ENCODE measurements around the gene LILRB2. TPM values are rescaled to one million over a fixed set of nuclear protein-coding genes. Genes with fewer than 3 reads are reported as not detected.

Gene LILRB2
- total RNA-seq, 2 donors from 2014 or later = 0.78 to 1.3 TPM

DNA sequence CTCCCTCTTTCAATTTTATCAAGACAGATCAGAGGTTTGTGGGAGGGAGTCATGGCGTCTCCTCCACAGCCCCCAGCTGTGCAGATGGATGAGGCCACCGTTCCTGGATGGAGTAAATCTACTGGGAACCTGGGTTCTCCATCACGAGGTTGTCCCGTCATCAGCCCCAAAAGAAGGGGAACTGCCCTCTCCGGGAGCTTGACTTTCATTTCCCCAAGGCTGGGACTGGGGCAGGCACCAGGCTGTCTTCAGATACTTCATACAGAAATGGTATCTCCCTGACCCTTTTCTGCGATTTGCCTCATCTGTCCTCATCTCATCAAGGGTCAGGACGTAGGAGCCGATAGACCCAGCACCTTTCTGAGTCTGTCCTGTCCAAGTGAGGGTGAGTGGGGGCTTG is 9.8 kb downstream of the LILRB2 start:
- 42 to 57% methylated on average over 8 of the region's 8 CpGs for WGBS, 2 donors
- DNase-seq = peak in 1 of 4 donors; percentile 56
- intact Hi-C loops (cut with DNase I) = no loop called here

GRCh38 chr19:54268936-54269335 is 12.0 kb downstream of the LILRB2 start:
- Histone ChIP-seq H3K27me3 (no peaks in the 10 kb centered on the region), H3K9me3 (no peaks in the 10 kb centered on the region), H3K4me1 (no peaks in the 10 kb centered on the region), H3K36me3 (replicated peaks in 1 of 2; ENCODE audit: insufficient read depth in 1 of 2, low read depth in 2 of 2) (no peaks in the 10 kb centered on the region), H3K4me3 (no peak overlapping the region), H3K27ac (no peak overlapping the region)
- 32 to 35% methylated on average over 2 of the region's 2 CpGs for WGBS, 2 donors
- TF ChIP-seq POLR2A (IDR thresholded peaks at IDR 0.05) = no peak
- no peak for TF ChIP-seq CTCF (IDR thresholded peaks at IDR 0.05)
- ATAC-seq (no peak), DNase-seq (no peak)
- intact Hi-C loops (cut with DNase I) = no loop called here

More for the DNA sequence above, 9.8 kb downstream of the LILRB2 start:
- Histone ChIP-seq H3K4me1 (no peaks in the 10 kb centered on the region), H3K36me3 (replicated peaks in 1 of 2; ENCODE audit: insufficient read depth in 1 of 2, low read depth in 2 of 2) (no peaks in the 10 kb centered on the region), H3K9me3 (no peaks in the 10 kb centered on the region), H3K4me3 (no peak overlapping the region), H3K27ac (peak overlapping the region in 1 of 4 donors; percentile 25), H3K27me3 (no peaks in the 10 kb centered on the region)
- TF ChIP-seq POLR2A (IDR thresholded peaks at IDR 0.05) (peak in 1 of 3 donors; percentile 9), CTCF (IDR thresholded peaks at IDR 0.05) (no peak)
- no peak for ATAC-seq

GRCh38 chr19:54266133-54266532 is 14.8 kb downstream of the LILRB2 start:
- ATAC-seq = peak; percentile 74
- no peak overlapping the region for H3K4me3 ChIP-seq

GRCh38 chr19:54262470-54262869 is 18.4 kb downstream of the LILRB2 start:
- intact Hi-C loops (cut with DNase I) = no loop called here
- Histone ChIP-seq H3K4me1 (no peaks in the 10 kb centered on the region), H3K4me3 (no peak overlapping the region), H3K27ac (no peak overlapping the region), H3K36me3 (replicated peaks in 1 of 2; ENCODE audit: insufficient read depth in 1 of 2, low read depth in 2 of 2) (no peaks in the 10 kb centered on the region), H3K9me3 (no peaks in the 10 kb centered on the region), H3K27me3 (no peaks in the 10 kb centered on the region)
- no peak for ATAC-seq
- WGBS, 2 donors = 56 to 77% methylated on average over 2 of the region's 2 CpGs
- no peak for DNase-seq
- TF ChIP-seq POLR2A (IDR thresholded peaks at IDR 0.05) (no peak), CTCF (IDR thresholded peaks at IDR 0.05) (no peak)

More at GRCh38 chr19:54266133-54266532, 14.8 kb downstream of the LILRB2 start:
- TF ChIP-seq CTCF (IDR thresholded peaks at IDR 0.05) = peak; percentile 41 to 78 (median 74)
- no peak for TF ChIP-seq POLR2A (IDR thresholded peaks at IDR 0.05)
- intact Hi-C loops (cut with DNase I) = no loop called here
- H3K36me3 ChIP-seq (replicated peaks in 1 of 2; ENCODE audit: insufficient read depth in 1 of 2, low read depth in 2 of 2) = no peaks in the 10 kb centered on the region
- H3K27me3 ChIP-seq = no peaks in the 10 kb centered on the region
- peak; percentile 80 to 88 (median 83) for DNase-seq
- H3K9me3 ChIP-seq = no peaks in the 10 kb centered on the region
- no peaks in the 10 kb centered on the region for H3K4me1 ChIP-seq
- 4 to 13% methylated on average over 4 to 6 of the region's 6 CpGs for WGBS, 2 donors
- no peak overlapping the region for H3K27ac ChIP-seq

DNA sequence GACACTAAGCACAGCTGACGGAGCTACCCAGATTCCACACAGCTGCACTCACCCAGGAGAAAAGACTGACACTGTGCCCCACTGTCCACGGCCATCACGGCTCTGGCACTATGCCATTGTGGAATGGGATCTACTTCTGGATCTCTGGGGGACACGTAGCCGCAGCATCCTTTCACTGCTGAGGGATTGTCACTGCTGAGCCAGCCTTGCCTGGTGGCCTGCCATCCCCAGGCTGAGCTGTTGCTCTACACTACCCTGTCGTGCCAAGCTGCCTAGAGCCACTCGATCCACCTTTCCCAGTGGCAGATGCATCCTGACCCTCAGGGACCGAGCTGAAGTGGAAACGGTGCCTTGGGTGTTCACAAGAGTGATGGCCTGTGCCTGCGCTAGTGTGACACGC is 18.8 kb downstream of the LILRB2 start:
- ATAC-seq = no peak
- H3K4me1 ChIP-seq = no peaks in the 10 kb centered on the region

More for the DNA sequence above, 18.8 kb downstream of the LILRB2 start:
- DNase-seq = no peak
- 58 to 63% methylated on average over 8 to 11 of the region's 11 CpGs for WGBS, 2 donors
- H3K4me3 ChIP-seq = no peak overlapping the region
- H3K36me3 ChIP-seq (replicated peaks in 1 of 2; ENCODE audit: insufficient read depth in 1 of 2, low read depth in 2 of 2) = no peaks in the 10 kb centered on the region
- no peak overlapping the region for H3K27ac ChIP-seq
- H3K27me3 ChIP-seq = no peaks in the 10 kb centered on the region
- intact Hi-C loops (cut with DNase I) = no loop called here
- H3K9me3 ChIP-seq = no peaks in the 10 kb centered on the region
- no peak for TF ChIP-seq CTCF (IDR thresholded peaks at IDR 0.05)
- TF ChIP-seq POLR2A (IDR thresholded peaks at IDR 0.05) = no peak
